NCI-H146 treated with DMSO at 0.1 percent for 48 hours (cell line): ENCODE data around the gene TOX4.

ENCODE experiments used
- DNase-seq: peaks from one replicate; lab custom pipeline; 2025; ENCODE audit not compliant: unreplicated experiment; lab: John Stamatoyannopoulos, UW

TOX4 gene

GRCh38 chr14:21501568-21501967 is 24.6 kb downstream of the TOX4 start:
- DNase-seq, result no peak

GRCh38 chr14:21503376-21503775 is 26.4 kb downstream of the TOX4 start:
- DNase-seq, result no peak

GRCh38 chr14:21505012-21505553 is 28.1 kb downstream of the TOX4 start:
- no peak for DNase-seq

- DNase-seq, result no peak
These were observed 29.6 kb downstream of the TOX4 start for GRCh38 chr14:21506557-21506956.

GRCh38 chr14:21509432-21510143 is 32.6 kb downstream of the TOX4 start:
- DNase-seq, result no peak

GRCh38 chr14:21510735-21511657 is 34.0 kb downstream of the TOX4 start, which contains the start of gene METTL3:
METTL3 (minus strand) TSS chr14:21511340; CDS start chr14:21511223, 117 bp downstream.
- peak; percentile 96 for DNase-seq

- DNase-seq, result no peak
These were observed 37.3 kb downstream of the TOX4 start for GRCh38 chr14:21514341-21514740.

GRCh38 chr14:21518725-21519124 is 41.7 kb downstream of the TOX4 start:
- no peak for DNase-seq

GRCh38 chr14:21520767-21521166 is 43.8 kb downstream of the TOX4 start:
- no peak for DNase-seq

GRCh38 chr14:21521501-21521900 is 44.5 kb downstream of the TOX4 start:
- no peak for DNase-seq

GRCh38 chr14:21523203-21523602 is 46.2 kb downstream of the TOX4 start:
- no peak for DNase-seq

- DNase-seq, result no peak
These were observed 47.8 kb downstream of the TOX4 start for GRCh38 chr14:21524575-21525490.

- no peak for DNase-seq
These were observed 48.6 kb downstream of the TOX4 start for GRCh38 chr14:21525571-21525961.

GRCh38 chr14:21525962-21526671 is 49.1 kb downstream of the TOX4 start, which contains the start of gene SALL2:
SALL2 (minus strand) TSS chr14:21526346; CDS start chr14:21526127, 219 bp downstream.
- DNase-seq, result peak; percentile 93

GRCh38 chr14:21526672-21527317 is 49.8 kb downstream of the TOX4 start:
- peak; percentile 52 for DNase-seq

GRCh38 chr14:21527318-21527679 is 50.3 kb downstream of the TOX4 start:
- no peak for DNase-seq

- DNase-seq, result no peak
These were observed 51.7 kb downstream of the TOX4 start for GRCh38 chr14:21528381-21529348.

GRCh38 chr14:21529515-21529914 is 52.5 kb downstream of the TOX4 start:
- no peak for DNase-seq
